Loucy (cell line): ENCODE measurements around the gene GCGR.

Experiments
- EZH2phosphoT487 ChIP-seq: fragments of 200-600 bp; IDR thresholded peaks from 2 replicates; pipeline ENCODE4 v1.6.1; 2018; ENCODE audit warnings: antibody characterized with exemption, mild to moderate bottlenecking, moderate library complexity, borderline replicate concordance
- TF ChIP-seq, protein P1 (sequence below): fragments of 200-600 bp; sonication (generic); conservative IDR thresholded peaks from 2 replicates; pipeline ENCODE4 v1.5.1; 2014; ENCODE audit warnings: mild to moderate bottlenecking, antibody characterized with exemption, low read length

DNA sequence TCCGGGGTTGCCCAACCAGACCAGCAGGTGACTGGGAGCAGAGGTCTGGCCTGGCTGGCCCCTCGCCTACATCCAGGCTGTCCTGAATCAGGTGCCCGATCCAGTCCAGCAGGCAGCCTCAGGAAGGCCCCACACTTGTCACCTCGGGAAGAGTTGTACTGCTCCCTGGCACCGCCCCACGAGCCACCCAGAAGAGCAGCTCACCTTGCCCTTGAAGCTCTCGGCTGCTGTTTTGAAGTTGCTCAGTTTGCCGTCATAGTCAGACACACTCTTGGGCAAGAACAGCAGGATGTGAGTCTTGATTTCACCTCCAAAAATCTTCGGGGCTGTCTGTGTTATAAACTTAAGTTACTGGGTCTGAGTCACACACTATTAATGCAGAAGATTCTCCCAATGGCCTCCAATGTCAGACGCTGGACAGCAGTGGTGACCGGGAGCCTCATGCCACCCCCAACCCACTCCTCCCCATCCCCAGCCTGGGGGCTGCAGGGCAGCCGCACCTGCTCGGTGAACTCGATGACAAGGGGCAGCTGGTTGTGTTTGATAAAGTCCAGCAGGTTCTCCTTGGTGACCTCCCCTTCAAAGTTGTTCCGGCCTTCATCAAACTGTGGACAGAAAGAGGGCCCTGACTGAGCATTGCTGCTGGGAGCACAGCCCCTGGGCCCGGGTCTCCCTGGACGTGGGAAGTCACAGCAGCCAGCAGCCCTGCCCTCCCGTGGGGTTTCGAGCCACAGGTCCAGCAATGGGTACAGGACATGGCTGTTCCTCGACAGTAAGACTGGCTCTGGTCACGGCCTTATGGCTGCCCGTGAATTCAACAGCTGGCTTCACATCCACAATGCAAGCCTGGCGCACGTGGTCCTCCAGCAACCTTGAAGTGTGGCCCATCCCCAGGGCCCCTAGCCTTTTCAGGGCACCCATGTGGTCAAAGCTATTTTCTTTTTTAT lies 43.1 kb downstream of the GCGR start:
- TF ChIP-seq, protein P1, sequence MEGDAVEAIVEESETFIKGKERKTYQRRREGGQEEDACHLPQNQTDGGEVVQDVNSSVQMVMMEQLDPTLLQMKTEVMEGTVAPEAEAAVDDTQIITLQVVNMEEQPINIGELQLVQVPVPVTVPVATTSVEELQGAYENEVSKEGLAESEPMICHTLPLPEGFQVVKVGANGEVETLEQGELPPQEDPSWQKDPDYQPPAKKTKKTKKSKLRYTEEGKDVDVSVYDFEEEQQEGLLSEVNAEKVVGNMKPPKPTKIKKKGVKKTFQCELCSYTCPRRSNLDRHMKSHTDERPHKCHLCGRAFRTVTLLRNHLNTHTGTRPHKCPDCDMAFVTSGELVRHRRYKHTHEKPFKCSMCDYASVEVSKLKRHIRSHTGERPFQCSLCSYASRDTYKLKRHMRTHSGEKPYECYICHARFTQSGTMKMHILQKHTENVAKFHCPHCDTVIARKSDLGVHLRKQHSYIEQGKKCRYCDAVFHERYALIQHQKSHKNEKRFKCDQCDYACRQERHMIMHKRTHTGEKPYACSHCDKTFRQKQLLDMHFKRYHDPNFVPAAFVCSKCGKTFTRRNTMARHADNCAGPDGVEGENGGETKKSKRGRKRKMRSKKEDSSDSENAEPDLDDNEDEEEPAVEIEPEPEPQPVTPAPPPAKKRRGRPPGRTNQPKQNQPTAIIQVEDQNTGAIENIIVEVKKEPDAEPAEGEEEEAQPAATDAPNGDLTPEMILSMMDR, result no peak
- no peak for TF ChIP-seq EZH2phosphoT487
